ENCODE data around the gene TTC36.

- TF ChIP-seq CTCF (conservative IDR thresholded peaks at IDR 0.05; ENCODE audit: low read length) (peak; percentile 39), EZH2phosphoT487 (IDR thresholded peaks at IDR 0.05; ENCODE audit: borderline replicate concordance) (no peak)
These were observed 42.0 kb upstream of the TTC36 start for GRCh38 chr11:118485273-118485672.

All from Loucy (cell line).